ENCODE measurements around the gene CALHM1.

GRCh38 chr10:103507235-103508191 is 48.8 kb upstream of the CALHM1 start:
- TF ChIP-seq, protein P1, sequence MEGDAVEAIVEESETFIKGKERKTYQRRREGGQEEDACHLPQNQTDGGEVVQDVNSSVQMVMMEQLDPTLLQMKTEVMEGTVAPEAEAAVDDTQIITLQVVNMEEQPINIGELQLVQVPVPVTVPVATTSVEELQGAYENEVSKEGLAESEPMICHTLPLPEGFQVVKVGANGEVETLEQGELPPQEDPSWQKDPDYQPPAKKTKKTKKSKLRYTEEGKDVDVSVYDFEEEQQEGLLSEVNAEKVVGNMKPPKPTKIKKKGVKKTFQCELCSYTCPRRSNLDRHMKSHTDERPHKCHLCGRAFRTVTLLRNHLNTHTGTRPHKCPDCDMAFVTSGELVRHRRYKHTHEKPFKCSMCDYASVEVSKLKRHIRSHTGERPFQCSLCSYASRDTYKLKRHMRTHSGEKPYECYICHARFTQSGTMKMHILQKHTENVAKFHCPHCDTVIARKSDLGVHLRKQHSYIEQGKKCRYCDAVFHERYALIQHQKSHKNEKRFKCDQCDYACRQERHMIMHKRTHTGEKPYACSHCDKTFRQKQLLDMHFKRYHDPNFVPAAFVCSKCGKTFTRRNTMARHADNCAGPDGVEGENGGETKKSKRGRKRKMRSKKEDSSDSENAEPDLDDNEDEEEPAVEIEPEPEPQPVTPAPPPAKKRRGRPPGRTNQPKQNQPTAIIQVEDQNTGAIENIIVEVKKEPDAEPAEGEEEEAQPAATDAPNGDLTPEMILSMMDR (IDR thresholded peaks at IDR 0.05) = no peak
- TF ChIP-seq EP300 (IDR thresholded peaks at IDR 0.05) (no peak), POLR2A (IDR thresholded peaks at IDR 0.05) (no peak)
